HG03103 (cell line): Measurements from ENCODE around the gene HTR3B.
"Not testable (repeated sequence)": the region's sequence is repeated elsewhere in the genome, so short reads cannot be mapped to it uniquely, and the experiment has no call there.

Experiments used
- ATAC-seq: cut with Tn5 transposase; IDR thresholded peaks from one replicate; pipeline ENCODE4 v1.9.1; 2021; ENCODE audit warnings: low read depth; ENCODE audit not compliant: unreplicated experiment

The HTR3B gene, protein sequence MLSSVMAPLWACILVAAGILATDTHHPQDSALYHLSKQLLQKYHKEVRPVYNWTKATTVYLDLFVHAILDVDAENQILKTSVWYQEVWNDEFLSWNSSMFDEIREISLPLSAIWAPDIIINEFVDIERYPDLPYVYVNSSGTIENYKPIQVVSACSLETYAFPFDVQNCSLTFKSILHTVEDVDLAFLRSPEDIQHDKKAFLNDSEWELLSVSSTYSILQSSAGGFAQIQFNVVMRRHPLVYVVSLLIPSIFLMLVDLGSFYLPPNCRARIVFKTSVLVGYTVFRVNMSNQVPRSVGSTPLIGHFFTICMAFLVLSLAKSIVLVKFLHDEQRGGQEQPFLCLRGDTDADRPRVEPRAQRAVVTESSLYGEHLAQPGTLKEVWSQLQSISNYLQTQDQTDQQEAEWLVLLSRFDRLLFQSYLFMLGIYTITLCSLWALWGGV

DNA sequence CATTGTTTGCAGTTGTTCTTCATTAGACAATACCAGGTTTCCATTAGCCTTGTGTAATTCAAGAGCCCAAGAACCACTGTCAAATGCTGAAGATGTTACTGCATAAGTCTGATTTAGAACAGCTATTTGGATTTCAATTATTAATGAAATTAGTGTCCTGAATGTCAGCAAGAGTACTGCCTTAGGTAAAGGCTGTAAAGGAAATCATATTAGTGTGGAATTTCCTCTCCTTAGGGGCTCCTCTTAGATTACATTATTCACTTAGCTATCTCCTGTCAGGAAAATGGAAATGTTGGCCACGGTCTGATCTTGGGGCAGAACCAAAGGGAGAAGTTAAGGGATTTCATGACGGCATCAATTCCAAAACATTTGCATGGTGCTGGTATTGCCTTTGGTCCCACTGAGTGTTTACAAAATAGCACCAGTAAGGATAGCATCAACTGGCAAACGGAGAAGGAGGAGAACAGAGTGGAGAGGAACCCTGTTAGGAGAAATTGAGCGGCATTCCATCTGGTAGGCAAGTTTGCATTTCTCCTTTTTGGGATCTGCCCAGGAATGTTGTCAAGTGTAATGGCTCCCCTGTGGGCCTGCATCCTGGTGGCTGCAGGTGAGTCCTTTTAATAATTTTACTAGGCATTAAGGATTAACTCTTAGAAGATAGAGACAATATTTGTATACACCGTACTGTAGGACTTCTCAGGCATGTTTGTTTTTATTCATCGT lies at the start of gene HTR3B:
HTR3B (plus strand) TSS at position 418 of the 723 bp plus-strand sequence; CDS start at position 556, 138 bp downstream.
- ATAC-seq = no peak

- no peak for ATAC-seq
Observed at GRCh38 chr11:113855803-113856202, 48.8 kb upstream of the HTR3B start.

GRCh38 chr11:113856966-113857759 lies 47.4 kb upstream of the HTR3B start:
- no peak for ATAC-seq

DNA sequence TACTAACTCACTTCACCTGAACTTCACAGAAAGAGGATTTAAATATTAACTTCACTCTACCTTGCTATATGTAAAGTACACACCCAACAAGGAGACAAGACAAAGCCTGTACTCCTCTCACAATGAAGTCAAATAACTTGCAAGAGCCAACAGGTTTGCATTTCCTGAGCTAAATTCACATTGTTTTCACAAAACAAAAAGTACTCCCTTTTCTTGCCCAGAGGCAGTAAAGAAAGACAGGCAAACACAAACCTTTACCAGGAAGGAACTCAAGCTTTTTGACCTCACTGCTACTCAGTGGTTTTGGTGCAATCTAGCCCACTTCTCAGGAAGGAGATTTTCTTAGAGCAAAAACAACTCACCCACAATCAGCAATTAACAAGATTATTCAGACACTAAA lies 44.9 kb upstream of the HTR3B start:
- no peak for ATAC-seq

GRCh38 chr11:113862435-113862834 lies 42.2 kb upstream of the HTR3B start:
- no peak for ATAC-seq

DNA sequence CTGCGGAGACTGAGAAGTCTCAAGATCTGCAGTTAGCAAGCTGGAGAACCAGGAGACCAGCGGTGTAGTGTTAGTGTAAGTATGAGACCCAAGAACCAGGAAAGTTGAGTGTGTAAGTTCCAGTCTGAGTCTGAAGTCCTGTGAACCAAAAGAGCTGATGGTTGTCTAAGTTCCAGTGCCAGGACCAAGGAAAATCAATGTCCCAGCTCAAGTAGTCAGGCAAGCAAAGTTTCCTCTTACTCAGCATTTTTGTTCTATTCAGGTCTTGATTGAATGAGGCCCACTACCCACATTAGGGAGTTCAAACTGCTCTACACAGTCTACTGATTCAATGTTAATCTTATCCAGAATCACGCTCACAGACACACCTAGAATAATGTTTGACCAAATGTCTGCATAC lies 40.2 kb upstream of the HTR3B start:
- ATAC-seq = no peak

DNA sequence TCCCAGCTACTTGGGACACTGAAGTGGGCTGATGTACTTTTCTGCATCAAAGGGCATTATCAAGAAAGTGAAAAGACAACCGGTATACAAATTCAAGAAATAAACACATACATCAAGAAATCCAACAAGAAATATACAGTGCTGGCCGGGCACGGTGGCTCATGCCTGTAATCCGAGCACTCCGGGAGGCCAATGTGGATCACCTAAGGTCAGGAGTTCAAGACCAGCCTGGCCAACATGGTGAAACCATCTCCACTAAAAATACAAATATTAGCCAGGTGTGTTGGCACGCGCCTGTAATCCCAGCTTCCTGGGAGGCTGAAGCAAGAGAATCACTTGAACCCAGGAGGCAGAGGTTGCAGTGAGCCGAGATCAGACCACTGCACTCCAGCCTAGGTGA lies 38.7 kb upstream of the HTR3B start:
- ATAC-seq = no peak

DNA sequence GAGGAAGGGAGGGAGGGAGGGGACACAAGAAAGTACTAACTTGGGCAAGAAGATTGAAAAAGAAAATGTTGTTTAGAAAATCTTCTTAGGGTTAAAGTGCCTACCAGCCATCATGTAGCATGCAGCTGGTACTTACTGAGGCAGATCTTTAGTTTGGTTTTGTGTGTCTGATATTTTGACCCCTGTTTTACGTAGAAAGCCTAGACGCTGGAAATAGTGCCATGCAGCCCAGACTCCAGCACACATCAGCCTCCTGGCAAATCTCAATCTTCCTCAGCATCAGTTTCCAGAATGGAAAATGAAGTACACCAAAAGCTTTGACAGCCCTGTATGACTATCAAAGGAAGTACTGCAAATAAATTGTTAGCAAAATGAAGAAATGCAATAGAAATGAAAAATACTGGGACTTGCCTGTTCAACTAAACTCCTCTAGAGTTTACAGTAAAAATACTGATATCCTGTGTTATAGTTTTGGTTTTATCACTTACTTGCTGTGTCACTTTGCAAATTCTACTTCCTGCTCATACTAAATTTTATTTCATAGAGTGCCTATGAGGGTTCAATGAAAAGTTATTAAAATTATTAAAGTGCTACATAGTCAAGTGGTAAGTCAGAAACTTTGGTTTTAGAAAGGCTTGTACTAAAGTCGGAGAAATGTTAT lies 36.6 kb upstream of the HTR3B start:
- no peak for ATAC-seq

GRCh38 chr11:113871336-113871735 lies 33.3 kb upstream of the HTR3B start:
- no peak for ATAC-seq

DNA sequence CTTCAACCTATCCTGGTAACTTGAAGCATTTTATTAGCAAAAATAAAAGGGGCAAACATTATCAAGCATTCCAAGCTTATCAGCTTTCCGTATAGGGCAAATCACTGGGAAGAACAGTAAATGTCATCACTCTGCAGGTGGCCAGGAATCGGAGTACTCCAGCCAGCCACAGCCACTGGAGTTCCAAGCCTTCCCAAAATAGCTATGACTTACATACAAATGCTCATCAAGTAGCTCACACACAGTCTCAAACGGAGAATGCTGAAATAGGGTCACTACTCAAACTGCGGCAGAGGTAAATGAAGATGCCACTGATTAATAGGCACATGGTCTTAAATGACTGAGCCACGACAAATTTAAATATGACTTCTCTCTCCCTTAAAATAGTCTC lies 31.4 kb upstream of the HTR3B start:
- no peak for ATAC-seq

- no peak for ATAC-seq
Observed at GRCh38 chr11:113874096-113874495, 30.5 kb upstream of the HTR3B start.

DNA sequence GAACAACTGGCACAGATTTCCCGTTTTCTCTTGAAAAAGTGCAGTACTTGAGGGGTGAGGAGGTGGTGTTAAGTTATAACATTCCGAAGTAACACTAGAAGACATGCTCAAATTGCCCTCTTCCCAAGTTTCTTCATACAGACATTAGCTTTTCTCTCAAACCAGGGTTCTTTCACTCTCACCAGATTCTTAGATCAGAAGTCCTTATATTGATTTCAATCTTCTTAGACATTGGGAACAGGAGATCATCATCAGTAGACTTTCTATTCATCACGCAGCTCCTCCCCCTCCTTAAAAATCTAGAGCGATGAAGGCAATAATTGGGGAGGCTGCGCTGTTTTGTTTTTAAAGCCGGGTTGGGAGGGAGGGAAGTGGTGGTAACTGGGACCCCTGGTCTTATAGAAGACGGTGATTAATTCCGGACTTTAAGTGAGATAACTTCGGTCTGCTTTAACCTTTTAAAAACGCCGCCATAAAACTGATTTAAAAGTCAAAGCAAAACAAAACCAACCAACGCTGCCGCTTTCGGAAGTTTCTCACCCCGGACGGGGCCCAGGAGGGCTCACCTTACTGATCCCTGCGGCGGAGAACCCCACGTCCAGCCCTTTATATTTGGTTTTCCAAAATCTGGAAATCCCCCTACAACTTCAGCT lies 29.9 kb upstream of the HTR3B start:
- ATAC-seq = peak; percentile 31

DNA sequence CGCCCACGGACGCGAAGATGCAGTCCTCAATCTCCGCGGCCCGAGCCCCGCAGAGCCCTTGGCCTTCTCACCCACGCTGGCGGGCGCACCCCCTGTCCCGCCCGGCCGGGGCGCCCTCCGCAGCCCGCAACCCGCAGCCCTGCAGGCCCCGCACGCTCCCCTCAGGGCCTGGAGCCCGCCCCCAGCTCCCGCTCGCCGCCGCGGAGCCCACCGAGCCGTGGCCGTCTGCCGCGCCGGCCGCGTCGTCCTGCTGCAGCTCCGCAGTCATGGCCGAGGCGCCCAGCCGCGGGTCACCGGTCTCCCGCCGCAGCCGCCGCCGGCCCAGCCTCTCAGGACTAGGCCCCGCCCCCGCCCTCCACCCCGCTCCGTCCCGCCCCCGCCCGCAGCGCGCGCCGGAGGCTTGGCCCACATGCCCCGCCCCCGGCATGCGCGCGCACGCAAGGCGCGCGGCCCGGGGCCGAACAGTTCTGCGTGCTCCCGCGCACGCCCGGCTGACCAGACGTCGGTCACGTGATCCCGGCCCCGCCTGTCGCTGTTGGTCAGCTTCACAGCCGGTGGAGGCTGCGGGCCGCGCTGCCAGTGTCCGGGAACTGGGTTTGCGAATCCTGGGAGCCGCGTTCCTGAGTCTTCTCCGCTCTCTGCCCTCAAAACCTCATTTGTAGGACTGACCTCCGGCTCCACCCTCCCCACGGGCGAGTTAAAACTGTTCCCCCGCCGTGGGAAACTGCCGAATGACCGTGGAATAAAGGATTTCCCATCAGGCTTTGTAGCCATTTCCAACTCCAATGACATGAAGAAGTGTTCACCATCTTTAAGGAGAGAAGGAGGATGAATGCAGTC lies 29.1 kb upstream of the HTR3B start, which contains the start of gene USP28:
USP28 (minus strand) TSS at position 339 of the 840 bp plus-strand sequence; CDS start at position 268, 71 bp downstream.
- ATAC-seq = peak; percentile 64

- ATAC-seq = no peak
Observed at GRCh38 chr11:113876074-113876797, 28.4 kb upstream of the HTR3B start.

GRCh38 chr11:113876798-113877669 lies 27.6 kb upstream of the HTR3B start:
- ATAC-seq = no peak

DNA sequence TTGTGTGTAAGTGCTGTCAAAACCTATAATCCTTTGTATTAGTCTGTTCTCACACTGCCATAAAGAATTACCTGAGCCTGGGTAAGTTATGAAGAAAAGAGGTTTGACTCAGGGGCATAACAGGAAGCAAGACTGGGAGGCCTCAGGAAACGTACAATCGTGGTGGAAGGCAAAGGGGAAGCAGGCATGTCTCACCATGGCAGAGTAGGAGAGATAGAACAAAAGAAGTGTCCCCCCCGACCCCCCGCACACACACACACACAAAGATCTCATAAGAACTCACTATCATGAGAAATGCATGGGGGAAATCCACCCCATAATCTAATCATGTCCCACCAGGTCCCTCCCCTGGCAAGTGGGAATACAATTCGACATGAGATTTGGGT lies 26.9 kb upstream of the HTR3B start:
- ATAC-seq = no peak

GRCh38 chr11:113879446-113879845 lies 25.1 kb upstream of the HTR3B start:
- not testable (repeated sequence) for ATAC-seq
